NCI-H2081 treated with DMSO at 0.1 percent for 48 hours (cell line): ENCODE results near the gene PLAAT2.

ENCODE experiments used
- DNase-seq: peaks from one replicate; lab custom pipeline; 2025; lab: John Stamatoyannopoulos, UW

Gene PLAAT2

GRCh38 chr11:63518548-63518947 is 44.6 kb downstream of the PLAAT2 start:
- no peak for DNase-seq

GRCh38 chr11:63517156-63517555 is 46.0 kb downstream of the PLAAT2 start:
- no peak for DNase-seq

GRCh38 chr11:63516109-63516508 is 47.1 kb downstream of the PLAAT2 start:
- DNase-seq = no peak

GRCh38 chr11:63512816-63513215 is 50.4 kb downstream of the PLAAT2 start:
- DNase-seq = no peak

GRCh38 chr11:63511048-63511748 is 52.0 kb downstream of the PLAAT2 start:
- DNase-seq = no peak

GRCh38 chr11:63510360-63511047 is 52.7 kb downstream of the PLAAT2 start:
- DNase-seq = no peak

- no peak for DNase-seq
Measured at GRCh38 chr11:63508745-63509144, 54.4 kb downstream of the PLAAT2 start.

- DNase-seq = no peak
Measured at GRCh38 chr11:63508009-63508408, 55.2 kb downstream of the PLAAT2 start.

GRCh38 chr11:63507511-63507910 is 55.7 kb downstream of the PLAAT2 start:
- no peak for DNase-seq

- no peak for DNase-seq
Measured at GRCh38 chr11:63506876-63507275, 56.3 kb downstream of the PLAAT2 start.

- DNase-seq = no peak
Measured at GRCh38 chr11:63505857-63506528, 57.2 kb downstream of the PLAAT2 start, which contains the start of gene LGALS12. TSS of gene LGALS12 (plus strand) at chr11:63506084. CDS start at chr11:63506459, 375 bp downstream.

GRCh38 chr11:63504933-63505586 is 58.1 kb downstream of the PLAAT2 start:
- no peak for DNase-seq

GRCh38 chr11:63504054-63504453 is 59.1 kb downstream of the PLAAT2 start:
- no peak for DNase-seq

GRCh38 chr11:63503492-63503891 is 59.7 kb downstream of the PLAAT2 start:
- no peak for DNase-seq
